Measurements from ENCODE around the gene CEP250.

- TF ChIP-seq CTCF (IDR thresholded peaks at IDR 0.05; ENCODE audit: insufficient read depth, low read length) (no peak), POLR2AphosphoS5 (IDR thresholded peaks at IDR 0.05; ENCODE audit: low read depth) (no peak), REST (IDR thresholded peaks at IDR 0.05; ENCODE audit: insufficient replicate concordance, low read depth) (no peak), SPI1 (IDR thresholded peaks at IDR 0.05; ENCODE audit: borderline replicate concordance, low read depth) (no peak), GABPA (IDR thresholded peaks at IDR 0.05; ENCODE audit: low read depth) (no peak)
Observed at GRCh38 chr20:35546127-35546526, 90.7 kb downstream of the CEP250 start.

All from HL-60 (cell line).